ENCODE results near the gene VASP. TPM values are rescaled to one million over a fixed set of nuclear protein-coding genes. Genes with fewer than 3 reads are reported as not detected.

Gene VASP
- total and polyA plus RNA-seq, 9 of the 15 experiments (the other 6 are each of a cell fraction or from before 2014, with no cell fraction given): 16.7 to 261 (median 112) TPM

GRCh38 chr19:45506246-45506988, 862 bp upstream of the VASP start (continued):
- TF ChIP-seq XRCC5 (IDR thresholded peaks at IDR 0.05; ENCODE audit: low read depth, low read length) (peak; percentile 63; the same call in 1 of the 2 replicates), GMEB1 (CRISPR knock-in tag; IDR thresholded peaks at IDR 0.05) (peak; percentile 31; the same call in 1 of the 2 replicates), THAP12 (CRISPR knock-in tag; IDR thresholded peaks at IDR 0.05) (peak; percentile 74; the same call in 1 of the 2 replicates), CREB3L1 (IDR thresholded peaks at IDR 0.05; ENCODE audit: borderline replicate concordance, low read depth) (peak; percentile 66; the same call in 1 of the 2 replicates), SMAD4 (CRISPR knock-in tag; conservative IDR thresholded peaks at IDR 0.05) (peak; percentile 79), KHSRP (IDR thresholded peaks at IDR 0.05) (peak; percentile 85), CBFA2T3 (IDR thresholded peaks at IDR 0.05) (peak; percentile 15; the same call in 1 of the 2 replicates), PRPF4 (IDR thresholded peaks at IDR 0.05; ENCODE audit: insufficient read depth, low read depth, low read length, poor library complexity, severe bottlenecking) (peak; percentile 17), CREB1 (IDR thresholded peaks at IDR 0.05) (peak; percentile 83), CREB1 (CRISPR knock-in tag; IDR thresholded peaks at IDR 0.05) (peak; percentile 93), NR3C1 (CRISPR knock-in tag; IDR thresholded peaks at IDR 0.05) (no peak), ZNF408 (CRISPR knock-in tag; IDR thresholded peaks at IDR 0.05; ENCODE audit: low read depth) (no peak), ZNF165 (CRISPR knock-in tag; IDR thresholded peaks at IDR 0.05; ENCODE audit: borderline replicate concordance) (no peak), GTF2E2 (tag; IDR thresholded peaks at IDR 0.05) (0 out of 2 replicates have a peak, but pooled peaks have one; percentile 46), E2F3 (CRISPR knock-in tag; IDR thresholded peaks at IDR 0.05) (no peak), FOXK2 (conservative IDR thresholded peaks at IDR 0.05 in 1 of 2, IDR thresholded peaks at IDR 0.05 in 1 of 2; ENCODE audit: low read depth in 2 of 2) (peak; percentile 89 to 90), ARID3A (IDR thresholded peaks at IDR 0.05; ENCODE audit: borderline replicate concordance, low read depth, low read length) (no peak), PHB (CRISPR knock-in tag; IDR thresholded peaks at IDR 0.05) (peak; percentile 79; the same call in 1 of the 2 replicates), NCOA1 (IDR thresholded peaks at IDR 0.05; ENCODE audit: low read depth) (peak; percentile 42; the same call in 1 of the 2 replicates), FOXM1 (IDR thresholded peaks at IDR 0.05; ENCODE audit: low read depth) (peak; percentile 16; the same call in 1 of the 2 replicates), FOXM1 (CRISPR knock-in tag; IDR thresholded peaks at IDR 0.05; ENCODE audit: low read depth) (no peak), ZNF217 (CRISPR knock-in tag; IDR thresholded peaks at IDR 0.05) (no peak)

Measured in K562 (cell line).